HEK293 (cell line): ENCODE results near the gene MAP3K8.

ENCODE experiments used
- ZNF561 ChIP-seq: fragments of 450-650 bp; IDR thresholded peaks from 2 replicates; pipeline ENCODE4 v1.5.1; 2018; ENCODE audit warnings: missing biosample characterization, missing genetic modification characterization, borderline replicate concordance
- TF ChIP-seq, protein P1 (sequence below): fragments of 450-650 bp; formaldehyde crosslinking; IDR thresholded peaks from 2 replicates; pipeline ENCODE4 v1.5.1; 2016; ENCODE audit warnings: missing biosample characterization, missing genetic modification characterization

DNA sequence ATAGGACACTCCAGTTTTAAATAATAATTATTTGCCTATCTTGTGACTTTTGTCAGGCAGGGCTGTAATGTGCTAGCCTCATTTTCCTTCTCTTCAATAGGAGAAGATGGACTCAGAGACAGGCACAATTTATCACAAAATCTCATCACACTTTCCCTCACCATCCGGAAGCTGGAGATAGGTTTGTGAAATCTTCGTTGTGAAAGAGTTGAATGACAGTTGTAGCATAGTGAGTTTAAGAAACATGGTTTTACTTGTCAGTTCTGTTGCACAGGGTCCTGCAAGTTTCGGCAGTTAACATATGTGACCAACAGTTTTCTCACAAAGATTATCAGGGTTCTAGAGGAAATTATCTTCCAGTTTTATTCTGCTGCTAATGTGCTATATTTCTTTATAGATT is 37.7 kb upstream of the MAP3K8 start:
- TF ChIP-seq, protein P1, sequence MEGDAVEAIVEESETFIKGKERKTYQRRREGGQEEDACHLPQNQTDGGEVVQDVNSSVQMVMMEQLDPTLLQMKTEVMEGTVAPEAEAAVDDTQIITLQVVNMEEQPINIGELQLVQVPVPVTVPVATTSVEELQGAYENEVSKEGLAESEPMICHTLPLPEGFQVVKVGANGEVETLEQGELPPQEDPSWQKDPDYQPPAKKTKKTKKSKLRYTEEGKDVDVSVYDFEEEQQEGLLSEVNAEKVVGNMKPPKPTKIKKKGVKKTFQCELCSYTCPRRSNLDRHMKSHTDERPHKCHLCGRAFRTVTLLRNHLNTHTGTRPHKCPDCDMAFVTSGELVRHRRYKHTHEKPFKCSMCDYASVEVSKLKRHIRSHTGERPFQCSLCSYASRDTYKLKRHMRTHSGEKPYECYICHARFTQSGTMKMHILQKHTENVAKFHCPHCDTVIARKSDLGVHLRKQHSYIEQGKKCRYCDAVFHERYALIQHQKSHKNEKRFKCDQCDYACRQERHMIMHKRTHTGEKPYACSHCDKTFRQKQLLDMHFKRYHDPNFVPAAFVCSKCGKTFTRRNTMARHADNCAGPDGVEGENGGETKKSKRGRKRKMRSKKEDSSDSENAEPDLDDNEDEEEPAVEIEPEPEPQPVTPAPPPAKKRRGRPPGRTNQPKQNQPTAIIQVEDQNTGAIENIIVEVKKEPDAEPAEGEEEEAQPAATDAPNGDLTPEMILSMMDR (tag by site-specific recombination) = no peak
- no peak for TF ChIP-seq ZNF561 (tag by site-specific recombination)
